T-helper 1 cell (primary cell): ENCODE measurements around the gene COL7A1.

ENCODE experiments used
- DNase-seq, 5 donors: peaks; one replicate each; pipeline ENCODE4 v3.0.0-alpha.2; 2012 to 2020

COL7A1 gene

DNA sequence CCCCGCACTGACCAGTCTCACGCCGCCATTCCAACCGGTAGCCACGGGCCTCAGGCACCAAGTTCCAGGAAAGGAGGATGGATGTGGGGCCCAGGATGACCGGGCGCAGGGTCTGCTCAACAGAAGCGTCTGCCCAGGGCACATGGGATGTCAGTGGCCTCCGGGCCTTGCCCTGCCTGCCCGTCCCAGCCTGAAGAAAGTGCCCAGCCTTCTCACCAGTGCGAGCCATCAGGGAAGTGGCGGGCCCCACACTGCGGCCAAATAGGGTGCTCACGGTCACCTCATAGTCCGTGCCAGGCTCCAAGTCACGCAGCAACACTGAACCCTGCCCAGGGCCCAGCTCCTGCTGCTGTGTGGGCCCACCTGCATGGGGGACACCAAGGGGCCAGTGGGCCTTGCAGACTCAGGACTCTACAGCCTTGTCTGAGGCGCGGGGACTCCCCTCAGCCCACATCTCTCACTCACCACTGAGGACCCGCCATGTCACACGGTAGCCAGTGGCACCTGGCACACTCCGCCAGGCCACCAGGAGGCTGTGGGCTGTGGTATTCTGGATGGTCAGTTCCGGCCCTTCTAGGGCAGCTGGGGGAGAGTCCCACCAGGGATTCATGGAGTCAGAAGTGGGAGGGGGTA lies 3.1 kb downstream of the COL7A1 start:
- no peak for DNase-seq

DNA sequence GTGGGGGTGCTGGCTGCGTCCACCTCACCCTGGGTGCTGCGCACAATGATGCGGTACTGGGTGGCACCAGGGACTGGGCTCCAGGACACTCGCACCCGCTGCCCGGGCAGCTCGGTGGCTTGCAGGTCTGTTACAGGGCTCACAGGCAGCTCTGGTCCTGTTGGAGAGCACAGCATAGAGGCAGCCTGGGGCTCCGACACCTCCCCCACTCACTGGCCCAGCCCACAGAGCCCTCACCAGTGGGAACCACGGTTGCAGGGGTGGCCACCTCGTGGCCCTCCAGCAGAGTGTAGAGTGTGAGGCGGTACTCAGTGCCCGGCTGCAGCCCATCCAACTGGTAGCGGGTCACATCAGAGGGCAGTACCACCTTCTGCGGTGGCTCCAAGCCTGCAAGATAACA lies 3.7 kb downstream of the COL7A1 start:
- DNase-seq: no peak

DNA sequence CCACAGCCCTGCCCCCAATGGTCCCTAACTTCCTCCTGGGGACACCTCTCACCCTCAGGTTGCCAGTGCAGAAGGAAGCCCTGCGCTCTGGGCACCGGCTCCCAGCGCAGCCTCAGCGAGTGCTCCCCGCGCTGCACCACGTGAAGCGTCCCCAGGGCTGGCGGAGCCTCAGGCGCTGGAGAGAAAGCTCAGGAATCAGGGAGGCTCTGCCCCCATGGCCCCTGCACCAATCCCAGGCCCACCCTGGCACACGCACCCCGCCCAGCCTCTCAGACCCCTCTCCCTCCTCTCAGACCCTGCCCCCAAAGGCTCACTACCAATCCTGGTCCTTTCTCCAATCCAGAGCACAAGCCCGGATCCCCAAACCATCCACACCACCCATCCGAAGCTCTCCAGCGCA lies 6.9 kb downstream of the COL7A1 start:
- DNase-seq: no peak

DNA sequence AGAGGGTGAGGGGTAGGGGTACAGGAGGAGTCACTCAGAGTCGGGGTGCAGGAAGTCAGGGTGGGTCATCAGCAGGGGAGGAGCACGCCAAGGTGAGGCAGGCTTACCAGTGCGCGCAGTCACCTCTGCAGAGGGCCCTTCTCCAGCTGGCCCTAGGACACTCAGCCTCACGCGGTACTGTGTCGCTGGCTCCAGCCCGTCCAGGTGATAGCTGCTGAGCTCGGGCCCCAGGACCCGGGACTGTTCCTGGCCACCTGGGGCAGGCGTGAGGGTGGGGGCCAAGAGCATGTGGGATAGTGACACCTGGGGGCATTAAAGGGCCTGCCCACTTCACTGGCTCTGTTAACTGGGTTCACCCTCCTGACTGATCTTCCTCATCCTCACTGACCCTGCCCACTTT lies 7.4 kb downstream of the COL7A1 start:
- no peak for DNase-seq

DNA sequence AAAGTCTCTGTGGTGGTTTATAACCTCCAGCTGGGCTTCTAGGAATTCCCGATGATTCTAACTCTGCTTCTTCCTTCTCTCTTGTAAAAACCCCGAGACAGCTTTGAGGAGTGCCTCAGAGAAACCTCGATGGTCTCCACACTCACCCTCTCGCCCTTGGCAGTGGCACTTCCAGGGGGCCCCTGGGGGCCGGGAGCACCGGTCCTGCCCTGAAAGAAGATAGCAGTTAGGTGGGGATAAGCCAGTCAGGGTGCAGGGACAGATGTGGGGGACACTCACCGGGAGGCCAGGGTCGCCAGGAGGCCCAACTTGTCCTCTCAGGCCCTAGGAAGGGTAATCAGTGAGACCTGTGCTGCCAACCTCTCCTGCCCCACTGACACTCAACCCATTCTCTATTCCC lies 9.7 kb downstream of the COL7A1 start:
- no peak for DNase-seq

DNA sequence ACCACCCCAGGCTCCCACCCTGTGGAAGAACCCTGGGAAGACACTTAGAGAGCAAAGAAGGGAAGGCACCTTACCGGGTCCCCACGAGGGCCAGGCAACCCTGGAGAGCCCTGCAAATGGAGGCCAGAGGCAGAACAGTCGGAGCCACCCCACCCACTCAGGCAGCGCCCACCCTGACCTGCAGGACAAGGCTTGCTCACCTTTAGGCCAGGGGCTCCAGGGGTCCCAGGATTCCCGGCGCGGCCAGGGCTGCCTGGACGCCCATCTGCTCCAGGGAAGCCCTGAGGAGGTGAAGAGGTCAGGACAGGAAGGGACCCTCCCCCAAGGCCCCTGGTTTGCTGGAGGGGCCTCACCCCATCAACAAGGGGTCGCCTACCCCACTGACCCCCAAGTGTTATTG lies 10.3 kb downstream of the COL7A1 start:
- no peak for DNase-seq

DNA sequence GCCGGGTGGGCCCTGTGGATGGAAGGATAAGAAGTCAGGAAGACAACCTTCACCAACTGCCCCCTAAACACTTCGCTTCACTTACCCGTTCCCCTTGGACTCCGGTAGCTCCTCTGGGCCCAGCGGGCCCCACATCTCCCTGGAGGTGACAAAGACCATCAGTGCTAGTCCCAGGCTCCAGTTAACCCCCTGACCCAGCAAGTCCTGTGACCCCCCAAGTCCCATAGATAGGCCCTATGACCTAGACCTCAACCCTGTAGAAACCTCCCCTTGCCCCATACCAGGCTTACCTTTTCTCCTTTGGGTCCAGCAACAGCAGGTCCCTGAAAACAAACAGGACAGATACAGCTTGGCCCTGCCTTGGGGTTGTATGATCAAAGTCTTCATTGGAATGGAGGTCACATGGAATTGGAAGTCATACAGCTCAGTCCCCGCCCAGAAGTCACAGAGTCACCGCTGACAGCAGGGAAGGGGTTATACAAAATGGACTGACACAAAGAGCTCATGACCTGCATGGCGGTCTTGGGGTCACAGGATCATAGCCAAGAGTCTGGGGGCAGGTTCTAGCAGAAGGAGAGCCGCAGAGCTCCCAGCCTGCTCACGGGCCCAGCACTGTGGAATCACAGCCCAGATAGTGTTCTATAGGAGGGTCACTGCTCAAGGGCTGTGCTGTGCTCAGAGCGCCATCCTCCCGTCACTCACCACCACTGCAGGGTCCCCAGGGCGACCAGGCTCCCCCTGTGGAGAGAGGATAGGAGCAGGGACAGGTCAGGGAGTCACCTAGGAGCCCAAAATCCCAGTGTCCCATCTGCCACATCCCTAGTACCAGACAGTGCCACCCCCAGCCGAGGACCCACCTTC lies 13.3 kb downstream of the COL7A1 start:
- no peak for DNase-seq

DNA sequence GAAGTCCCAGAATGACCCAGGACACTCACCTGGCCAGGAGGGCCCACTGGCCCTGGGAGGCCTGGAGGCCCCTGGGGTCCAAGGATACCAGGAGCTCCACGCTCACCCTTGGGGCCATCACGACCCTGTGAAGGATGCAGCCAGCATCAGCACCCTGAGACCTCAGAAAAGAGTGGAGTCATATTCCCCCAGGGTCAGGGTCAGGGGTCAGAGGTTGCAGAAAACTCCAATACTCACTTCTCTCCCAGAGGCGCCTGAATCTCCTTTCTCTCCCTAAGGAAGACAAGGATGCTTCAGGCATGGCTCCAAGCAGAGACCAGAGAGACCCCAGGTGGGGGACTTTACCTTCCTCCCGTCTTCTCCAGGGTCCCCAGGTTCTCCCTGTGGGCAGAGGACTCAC lies 18.5 kb downstream of the COL7A1 start:
- DNase-seq: no peak

DNA sequence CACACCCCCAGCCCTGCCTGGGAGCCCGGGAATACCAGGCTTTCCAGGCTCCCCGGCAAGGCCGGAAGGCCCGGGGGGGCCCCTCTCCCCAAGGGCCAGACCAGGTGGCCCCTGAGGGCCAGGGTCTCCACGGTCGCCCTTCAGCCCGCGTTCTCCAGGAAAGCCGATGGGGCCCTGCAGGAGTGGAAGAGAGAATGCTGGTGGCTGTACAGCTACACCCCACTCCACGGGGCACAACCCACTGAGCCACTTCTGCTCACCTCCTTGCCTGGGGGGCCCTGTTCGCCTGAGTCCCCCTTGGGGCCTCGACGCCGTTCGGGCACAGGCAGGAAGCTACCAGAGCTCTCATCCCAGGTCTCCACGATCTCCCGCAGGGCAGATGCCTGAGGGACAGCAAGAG lies 19.8 kb downstream of the COL7A1 start:
- DNase-seq: no peak

DNA sequence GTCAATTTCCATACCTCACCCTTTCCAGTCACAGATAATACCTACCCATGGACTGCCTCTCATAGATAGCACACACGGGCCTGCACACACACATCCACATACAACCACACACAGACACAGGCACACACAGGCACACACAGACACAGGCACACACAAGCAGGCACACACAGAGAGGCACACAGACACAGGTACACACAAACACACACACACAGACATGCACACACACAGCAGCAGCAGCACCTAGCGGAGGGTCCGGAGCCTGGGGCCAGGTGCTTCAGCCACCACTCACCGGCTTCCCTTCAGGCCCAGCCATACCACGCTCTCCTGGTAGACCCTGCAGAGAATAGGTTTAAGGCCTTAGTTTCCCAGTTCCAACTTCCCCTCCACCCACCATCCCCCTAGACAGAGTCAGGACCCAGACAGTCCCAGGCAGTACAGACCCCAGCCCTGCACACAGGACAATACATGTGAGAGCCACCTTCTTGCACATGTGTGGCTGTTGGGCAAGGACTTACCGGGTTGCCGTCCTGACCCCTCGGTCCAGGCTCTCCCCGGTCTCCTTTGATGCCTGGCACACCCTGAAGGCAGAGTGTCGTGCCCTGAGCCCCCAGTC lies 21.1 kb downstream of the COL7A1 start:
- DNase-seq: no peak

DNA sequence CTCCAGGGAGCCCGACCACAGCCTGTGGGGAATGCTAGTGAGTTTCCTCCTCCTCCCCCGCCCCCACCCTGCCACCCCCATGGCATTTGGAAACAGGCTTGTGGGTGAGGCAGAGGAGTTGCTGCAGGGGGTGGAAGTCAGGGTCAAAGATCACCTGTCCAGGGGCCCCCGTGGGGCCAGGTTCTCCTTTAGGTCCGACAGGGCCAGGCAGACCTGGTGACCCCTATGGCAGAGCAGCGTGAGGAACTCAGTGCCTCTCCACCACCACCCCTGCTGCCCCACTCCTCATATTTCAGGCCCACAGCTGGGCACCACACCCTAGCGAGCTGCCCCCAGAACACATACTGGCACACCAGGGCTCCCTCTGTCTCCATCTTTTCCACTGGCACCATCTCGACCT lies 22.6 kb downstream of the COL7A1 start:
- no peak for DNase-seq

DNA sequence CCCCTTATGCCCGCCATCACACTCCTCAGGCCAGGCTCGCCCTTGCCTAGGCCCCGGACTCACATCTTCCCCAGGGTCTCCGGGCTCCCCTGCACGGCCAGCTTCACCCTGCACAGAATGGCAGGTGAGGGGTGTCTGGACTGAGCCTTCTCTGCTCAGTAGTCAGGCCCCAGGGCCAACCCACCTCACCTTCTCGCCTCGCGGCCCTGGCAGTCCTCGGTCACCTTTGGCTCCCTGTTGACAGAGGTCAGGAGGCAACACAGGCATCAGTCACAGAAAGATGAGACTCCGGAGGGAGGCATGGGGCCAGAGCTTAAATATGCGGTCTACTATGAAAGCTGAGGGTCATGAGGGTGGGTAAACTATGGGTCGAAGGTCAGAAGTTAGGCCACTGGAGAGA lies 23.2 kb downstream of the COL7A1 start:
- no peak for DNase-seq

DNA sequence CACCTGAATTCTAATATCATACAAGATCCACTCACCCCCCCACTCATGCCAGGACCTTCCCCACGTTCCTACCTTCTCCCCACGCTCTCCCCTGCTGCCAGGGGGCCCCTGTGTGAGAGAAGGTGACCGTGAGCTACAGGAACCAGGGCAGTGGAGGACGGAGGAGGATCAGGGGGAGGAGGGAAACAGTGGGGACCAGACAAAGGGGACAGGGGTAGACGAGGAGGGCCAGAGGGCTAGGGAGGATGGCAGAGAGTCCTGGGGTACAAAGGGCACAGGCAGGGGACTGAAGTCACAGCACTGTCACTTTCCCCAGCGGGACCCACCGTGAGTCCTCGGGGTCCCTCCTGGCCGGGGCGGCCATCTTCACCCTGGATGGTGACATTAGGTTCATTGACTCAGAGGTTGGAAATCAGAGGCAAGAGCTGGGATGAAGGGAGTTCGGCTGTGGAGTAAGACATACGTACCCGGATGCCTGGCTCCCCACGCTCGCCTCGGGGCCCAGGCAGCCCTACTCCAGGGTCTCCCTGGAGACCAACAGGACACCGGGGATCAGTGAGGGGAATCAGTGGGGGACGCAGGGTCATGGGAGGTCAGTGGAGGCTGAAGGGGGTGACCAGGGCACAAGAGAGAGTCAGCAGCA lies 25.2 kb downstream of the COL7A1 start:
- DNase-seq: no peak

DNA sequence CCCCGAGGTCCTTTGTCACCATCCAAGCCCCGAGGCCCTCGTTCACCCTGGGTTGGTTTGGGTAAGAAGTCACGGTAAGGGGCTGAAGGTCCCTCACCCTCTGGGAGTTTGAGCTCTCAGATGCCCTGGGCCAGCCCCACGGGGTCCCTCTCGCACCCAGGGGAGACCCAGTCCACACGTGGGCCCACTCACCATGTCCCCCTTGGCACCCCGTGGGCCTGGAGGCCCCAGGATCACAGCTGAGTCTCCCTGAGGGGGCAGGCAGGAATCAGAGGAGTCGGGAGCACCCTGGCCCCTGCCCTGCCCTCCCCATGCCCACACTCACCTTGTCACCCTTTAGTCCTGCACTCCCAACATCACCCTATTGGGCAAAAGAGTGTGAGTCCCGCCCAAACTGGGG lies 25.7 kb downstream of the COL7A1 start:
- no peak for DNase-seq

DNA sequence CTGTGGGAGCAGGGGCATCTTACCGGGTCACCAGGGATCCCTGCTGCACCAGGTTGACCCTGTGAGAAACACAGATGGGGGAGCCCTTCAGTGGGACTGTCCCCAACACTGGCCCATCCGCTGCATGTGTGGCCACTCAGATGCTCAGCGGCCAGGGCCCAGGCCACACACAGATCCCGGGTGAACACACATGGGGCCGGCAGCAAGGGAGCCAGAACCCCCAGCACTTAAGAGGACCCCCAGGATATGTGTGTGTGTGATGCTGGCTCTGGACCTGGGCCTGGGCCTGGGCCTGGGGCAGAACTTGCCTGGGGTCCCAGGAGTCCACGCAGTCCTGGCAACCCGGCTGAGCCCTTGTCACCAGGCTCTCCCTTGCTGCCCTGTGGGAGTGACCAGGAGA lies 26.7 kb downstream of the COL7A1 start:
- no peak for DNase-seq

DNA sequence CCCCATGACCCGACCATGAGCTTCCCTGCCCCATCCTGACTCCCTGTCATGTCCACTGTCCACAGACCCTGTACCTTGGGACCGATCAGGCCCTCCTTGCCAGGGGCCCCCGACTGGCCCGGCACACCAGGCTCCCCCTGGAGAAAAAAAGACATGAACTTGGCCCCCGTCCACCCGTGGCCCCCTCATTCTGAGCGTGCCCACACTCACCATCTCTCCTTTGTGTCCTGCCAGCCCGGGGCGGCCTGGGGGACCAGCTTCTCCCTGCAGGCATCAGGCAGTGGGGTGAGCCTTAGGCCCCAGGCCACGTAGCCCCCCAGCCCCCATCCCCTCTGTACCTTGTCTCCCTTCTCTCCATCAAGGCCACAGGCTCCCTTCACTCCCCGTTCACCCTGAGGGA lies 27.6 kb downstream of the COL7A1 start:
- DNase-seq: no peak

DNA sequence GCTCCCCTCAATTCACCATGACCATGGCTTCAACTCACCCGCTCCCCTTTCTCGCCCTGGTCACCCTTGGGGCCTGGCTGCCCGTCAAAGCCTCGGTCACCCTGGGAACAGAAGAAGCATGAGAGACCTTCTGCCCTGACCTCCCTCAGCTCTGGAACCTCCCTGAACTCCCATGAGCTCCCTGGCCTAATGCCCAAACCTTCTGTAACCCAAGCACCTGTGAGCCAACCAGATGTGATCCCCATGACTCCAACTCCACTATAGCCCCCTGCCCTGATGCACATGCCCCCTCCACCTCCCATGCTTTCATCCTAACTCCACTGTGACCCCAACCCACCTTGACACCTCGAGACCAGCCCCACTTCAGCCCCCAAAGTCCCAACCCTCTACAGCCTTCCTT lies 28.0 kb downstream of the COL7A1 start:
- DNase-seq: no peak

DNA sequence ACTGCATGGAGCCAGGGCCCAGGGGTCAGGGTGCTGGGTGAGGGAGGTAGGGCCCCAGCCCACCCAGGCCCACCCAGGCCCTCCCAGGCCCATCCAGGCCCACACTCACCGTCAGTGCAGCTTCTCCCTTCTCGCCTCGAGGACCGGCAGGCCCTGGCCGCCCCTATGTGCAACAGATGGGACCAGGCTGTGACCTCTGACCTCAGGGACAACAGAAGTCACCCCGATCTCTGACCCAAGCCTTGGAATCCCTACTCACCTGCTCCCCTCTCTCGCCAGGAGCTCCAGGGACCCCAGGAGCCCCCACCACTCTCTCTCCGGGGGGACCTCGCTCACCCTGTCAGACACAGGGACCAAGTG lies 28.7 kb downstream of the COL7A1 start:
- DNase-seq: no peak

DNA sequence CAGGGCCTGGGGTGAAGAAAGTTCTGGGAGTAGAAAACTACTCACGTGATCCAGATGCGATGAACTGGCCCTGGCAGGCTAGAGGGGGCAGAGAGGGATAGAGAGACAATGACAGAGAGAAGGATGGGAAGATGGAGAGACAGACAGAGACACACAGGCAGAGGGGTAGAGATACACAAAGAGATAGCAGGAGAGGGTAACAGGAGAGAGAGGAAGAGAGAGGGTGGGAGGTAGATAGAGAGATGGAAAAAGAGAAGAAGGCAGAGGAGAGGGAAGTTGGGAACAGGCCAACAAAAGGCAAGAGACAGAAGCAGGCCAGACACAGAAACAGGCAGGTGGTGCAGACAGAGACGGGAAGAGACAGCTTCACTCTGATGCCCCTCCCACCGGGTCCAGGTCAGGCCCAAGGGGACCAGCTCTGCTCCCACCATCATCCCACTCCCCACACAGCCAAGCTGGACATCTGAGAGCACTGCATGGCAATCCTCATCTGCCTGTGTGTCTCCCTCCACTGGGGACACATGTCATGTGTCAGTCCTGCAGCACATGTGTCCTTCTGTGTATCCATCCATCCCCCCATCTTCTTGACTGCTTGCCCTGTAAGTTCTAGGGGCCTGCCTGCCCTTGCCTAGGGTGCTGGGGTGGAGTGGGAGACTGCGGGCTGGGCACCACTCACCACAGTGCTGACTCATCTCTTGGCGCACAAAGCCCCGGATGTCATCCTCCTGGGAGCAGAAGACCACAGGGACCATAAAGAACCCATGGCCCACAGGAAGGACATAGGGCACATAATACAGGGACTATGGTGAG lies 29.3 kb downstream of the COL7A1 start:
- no peak for DNase-seq

DNA sequence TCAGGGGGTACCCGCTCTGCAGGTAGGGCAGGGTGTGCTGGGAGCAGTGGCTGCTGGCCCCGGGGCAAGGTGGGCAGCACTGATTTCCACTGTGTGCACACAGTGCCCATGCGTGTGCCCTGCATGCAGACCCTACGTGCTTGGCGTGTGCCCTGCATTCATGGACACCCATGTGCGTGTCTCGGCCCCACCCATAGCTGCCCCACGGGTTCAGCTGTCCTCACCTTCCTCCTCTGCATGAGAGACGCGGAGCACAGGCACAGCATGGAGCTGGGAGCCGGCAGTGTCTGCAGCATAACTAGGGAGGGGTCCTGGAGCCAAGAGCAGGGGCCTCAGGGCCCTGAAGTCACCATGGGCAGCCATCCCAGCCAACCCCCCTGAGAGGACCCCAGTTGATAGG lies 29.9 kb downstream of the COL7A1 start:
- DNase-seq: no peak

DNA sequence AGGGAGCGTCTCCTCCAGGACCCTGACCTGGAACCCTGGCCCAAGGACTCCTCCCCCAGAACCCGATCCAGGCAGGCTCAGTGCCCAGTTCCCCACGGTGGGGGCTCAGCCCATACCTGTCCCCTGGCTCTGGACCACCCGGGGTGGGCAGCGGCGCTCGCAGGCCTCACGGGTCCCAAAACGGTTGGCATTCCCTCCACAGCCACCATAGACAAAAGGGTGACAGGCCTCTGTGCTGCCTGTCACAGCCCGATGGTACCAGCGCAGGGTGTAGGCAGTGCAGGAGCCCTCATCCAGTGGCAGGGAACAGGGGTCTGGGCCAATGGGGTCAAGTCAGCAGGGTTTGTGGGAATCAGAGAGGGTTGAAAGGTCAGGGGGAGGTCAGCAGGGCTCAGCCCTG lies 30.5 kb downstream of the COL7A1 start:
- DNase-seq: no peak

DNA sequence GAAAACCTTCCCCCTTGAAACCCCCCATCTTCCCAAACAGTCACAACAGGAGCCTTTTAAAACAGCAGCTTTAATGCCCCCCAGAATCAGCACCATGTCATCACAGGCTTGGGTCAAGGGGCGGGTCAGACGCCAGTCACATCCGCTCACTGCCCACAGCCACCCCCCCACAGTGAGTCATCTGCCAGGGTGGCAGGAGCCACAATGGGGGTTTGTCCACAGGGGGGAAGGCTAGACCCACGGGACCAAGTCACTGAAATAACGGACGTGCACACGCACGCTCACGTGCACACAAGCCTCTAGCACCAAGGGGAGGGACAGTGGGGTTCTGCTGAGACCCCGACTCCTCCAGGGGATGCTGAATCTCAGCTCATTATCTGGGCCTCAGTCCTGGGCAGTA lies 31.1 kb downstream of the COL7A1 start:
- no peak for DNase-seq

DNA sequence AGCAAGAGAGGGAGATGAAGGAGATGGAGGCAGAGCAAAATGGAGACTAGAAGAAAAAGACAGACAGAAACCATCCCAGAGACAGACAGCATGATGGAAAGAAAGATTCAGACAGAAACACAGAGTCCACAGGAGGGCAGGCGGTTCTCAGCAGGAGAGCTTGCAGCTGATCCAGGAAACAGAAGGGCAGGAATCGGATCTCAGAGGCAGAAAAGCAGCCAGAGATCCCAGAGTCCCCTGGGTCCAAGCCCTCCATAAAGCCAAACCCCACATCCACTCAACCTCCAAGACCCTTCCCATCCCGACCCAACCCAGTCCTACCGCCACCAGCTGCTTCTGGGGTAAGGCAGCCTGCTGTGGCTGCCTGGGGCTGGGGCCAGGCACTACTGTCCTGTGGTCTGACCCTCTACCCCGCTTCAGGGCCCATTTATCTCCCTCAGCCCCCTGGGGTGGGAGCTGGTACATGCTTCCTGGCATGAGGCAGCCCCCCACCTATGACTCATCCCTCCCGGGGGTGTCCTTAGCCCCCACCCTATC lies 31.7 kb downstream of the COL7A1 start, which contains the start of gene UCN2:
Gene UCN2, minus strand, starts transcription at position 400 of the 537 bp plus-strand sequence. CDS start 657 bp downstream, outside the sequence.
- no peak for DNase-seq
